Endodermal cell (in vitro differentiated cells): ENCODE data around the gene MALRD1. TPM values are rescaled to one million over a fixed set of nuclear protein-coding genes. Genes with fewer than 3 reads are reported as not detected.
A peak's percentile ranks its signal among the peaks of the same experiment; 100 is the strongest.

Experiments used
- DNase-seq: peaks from one replicate; pipeline ENCODE4 v3.0.0-alpha.2; 2017
- H3K27ac ChIP-seq: 2 replicates; pipeline ENCODE4 v1.5.1; 2013; ENCODE audit warnings: mild to moderate bottlenecking, low read depth, low read length, moderate library complexity
- H3K27me3 ChIP-seq: 2 replicates; pipeline ENCODE4 v1.6.1; 2013; ENCODE audit warnings: mild to moderate bottlenecking, low read length, moderate library complexity; ENCODE audit not compliant: insufficient read depth, control insufficient read depth, poor library complexity, severe bottlenecking
- H3K36me3 ChIP-seq: 2 replicates; pipeline ENCODE4 v1.7.0; 2013; ENCODE audit warnings: mild to moderate bottlenecking, low read length, moderate library complexity; ENCODE audit not compliant: control insufficient read depth, insufficient read depth
- H3K4me1 ChIP-seq: one replicate; pipeline ENCODE4 v1.7.0; 2013; ENCODE audit warnings: low read length; ENCODE audit not compliant: control insufficient read depth, insufficient read depth
- H3K4me3 ChIP-seq: 2 replicates; pipeline ENCODE4 v1.5.1; 2013; ENCODE audit warnings: mild to moderate bottlenecking, low read length, moderate library complexity
- H3K9ac ChIP-seq: 2 replicates; pipeline ENCODE4 v1.6.1; 2013; ENCODE audit warnings: mild to moderate bottlenecking, low read length, moderate library complexity; ENCODE audit not compliant: poor library complexity, severe bottlenecking; ENCODE audit errors: extremely low read depth
- H3K9me3 ChIP-seq: 2 replicates; pipeline ENCODE4 v1.6.1; 2013; ENCODE audit warnings: mild to moderate bottlenecking, low read length, moderate library complexity; ENCODE audit not compliant: control insufficient read depth
- H3K27ac Mint-ChIP-seq: 2 replicates; pipeline ENCODE4 v1.8.0; 2020; ENCODE audit warnings: mixed read lengths
- H3K27me3 Mint-ChIP-seq: 2 replicates; pipeline ENCODE4 v1.8.0; 2021; ENCODE audit warnings: mild to moderate bottlenecking, mixed read lengths; ENCODE audit not compliant: insufficient read depth
- H3K36me3 Mint-ChIP-seq: 2 replicates; pipeline ENCODE4 v1.8.0; 2020; ENCODE audit warnings: low read depth, mixed read lengths
- H3K4me1 Mint-ChIP-seq: 2 replicates; pipeline ENCODE4 v1.8.0; 2020; ENCODE audit warnings: mixed read lengths
- H3K4me3 Mint-ChIP-seq: 2 replicates; pipeline ENCODE4 v1.8.0; 2020; ENCODE audit warnings: mild to moderate bottlenecking, moderate library complexity, mixed read lengths
- H3K9me3 Mint-ChIP-seq: 2 replicates; pipeline ENCODE4 v1.8.0; 2020; ENCODE audit warnings: mild to moderate bottlenecking, mixed read lengths
- CTCF ChIP-seq: fragments of 200-600 bp; sonication (generic); conservative IDR thresholded peaks from 2 replicates; pipeline ENCODE4 v1.5.0; 2021; ENCODE audit warnings: antibody characterized with exemption, mild to moderate bottlenecking
- WGBS, 2 experiments: methylation state at CpG; one replicate each; pipeline versions ENCODE4 v1.1.5 to v1.1.7; 2013; ENCODE audit warnings: missing lambda C conversion rate in 2 of 2, mixed read lengths in 1 of 2; ENCODE audit not compliant: insufficient coverage in 1 of 2, insufficient read length in 1 of 2; 5-methylcytosine and 5-hydroxymethylcytosine counted together
- total RNA-seq, 2 donors: library from RNA; stranded (reverse); fragmentation: NEBNext Ultra II Directional in 1 of 2; extraction: Animal tissue kit (Norgen Biotek cat#: 25700) in 1 of 2; gene quantifications; 2 replicates in 1 of 2; 3 replicates in 1 of 2; pipeline ENCODE4 v1.2.1, GENCODE V29; 2021

The MALRD1 gene
- total RNA-seq, 2 donors from 2014 or later = 0.64 to 1.5 TPM

GRCh38 chr10:19480353-19480752, 431.8 kb downstream of the MALRD1 start:
- H3K4me1 Mint-ChIP-seq = no peaks in the 10 kb centered on the region
- H3K27me3 Mint-ChIP-seq = no peaks in the 10 kb centered on the region
- no peak overlapping the region for H3K27ac ChIP-seq
- no peak for TF ChIP-seq CTCF
- no peak overlapping the region for H3K4me3 ChIP-seq
- H3K9ac ChIP-seq = no peak overlapping the region
- H3K27ac Mint-ChIP-seq = no peak overlapping the region
- no peaks in the 10 kb centered on the region for H3K4me1 ChIP-seq
- 93 to 95% methylated on average over 3 of the region's 3 CpGs for WGBS, 2 experiments
- no peaks in the 10 kb centered on the region for H3K9me3 ChIP-seq
- no peaks in the 10 kb centered on the region for H3K27me3 ChIP-seq
- H3K9me3 Mint-ChIP-seq = no peaks in the 10 kb centered on the region
- no peaks in the 10 kb centered on the region for H3K36me3 ChIP-seq
- H3K4me3 Mint-ChIP-seq = no peak overlapping the region
- DNase-seq = no peak
- H3K36me3 Mint-ChIP-seq = no peaks in the 10 kb centered on the region

- Mint-ChIP-seq H3K36me3 (no peaks in the 10 kb centered on the region), H3K9me3 (no peaks in the 10 kb centered on the region), H3K4me1 (peaks cover 2% of the 10 kb centered on the region), H3K4me3 (no peak overlapping the region), H3K27me3 (no peaks in the 10 kb centered on the region), H3K27ac (no peak overlapping the region)
- Histone ChIP-seq H3K4me3 (no peak overlapping the region), H3K27me3 (no peaks in the 10 kb centered on the region), H3K9me3 (no peaks in the 10 kb centered on the region), H3K36me3 (no peaks in the 10 kb centered on the region), H3K27ac (no peak overlapping the region), H3K4me1 (no peaks in the 10 kb centered on the region), H3K9ac (no peak overlapping the region)
- WGBS, 2 experiments = 50 to 83% methylated on average over 1 to 2 of the region's 2 CpGs
- TF ChIP-seq CTCF = no peak
- no peak for DNase-seq
Measured at GRCh38 chr10:19483421-19483820, 434.8 kb downstream of the MALRD1 start.

- H3K4me3 ChIP-seq = no peak overlapping the region
Measured at GRCh38 chr10:19488592-19489280, 440.1 kb downstream of the MALRD1 start.

More at GRCh38 chr10:19488592-19489280, 440.1 kb downstream of the MALRD1 start:
- Mint-ChIP-seq H3K4me3 (peak overlapping the region; percentile 4), H3K36me3 (no peaks in the 10 kb centered on the region), H3K27ac (peak overlapping the region; percentile 49), H3K9me3 (no peaks in the 10 kb centered on the region), H3K4me1 (peaks cover 10% of the 10 kb centered on the region), H3K27me3 (no peaks in the 10 kb centered on the region)
- no peaks in the 10 kb centered on the region for H3K4me1 ChIP-seq
- WGBS, 2 experiments = 91 to 96% methylated on average over 20 to 23 of the region's 23 CpGs
- H3K9ac ChIP-seq = no peak overlapping the region
- no peak overlapping the region for H3K27ac ChIP-seq
- H3K9me3 ChIP-seq = no peaks in the 10 kb centered on the region
- peak; percentile 94 for DNase-seq
- no peaks in the 10 kb centered on the region for H3K27me3 ChIP-seq
- no peaks in the 10 kb centered on the region for H3K36me3 ChIP-seq
- peak; percentile 71 for TF ChIP-seq CTCF
